ENCODE measurements around the gene GRIA1. TPM values are rescaled to one million over a fixed set of nuclear protein-coding genes. Genes with fewer than 3 reads are reported as not detected.

GRIA1 gene
- total and polyA plus RNA-seq, 2 of the 4 experiments (the other 2 are of a cell fraction), result 0.48 to 1.3 TPM

GRCh38 chr5:153533546-153533945, 43.1 kb downstream of the GRIA1 start:
- no peaks in the 10 kb centered on the region for H3K36me3 ChIP-seq (ENCODE audit: control insufficient read depth, insufficient read depth, low read length)
- ChIA-PET CTCF (no interaction called here), POLR2A (ENCODE audit: unreplicated experiment) (no interaction called here)
- dilution Hi-C loops (cut with HindIII; ENCODE audit: low sequenced_read_pairs, unreplicated experiment) (no loop called here), intact Hi-C loops (cut with micrococcal nuclease) (no loop called here), in situ Hi-C loops (cut with MboI; ENCODE audit: low sequenced_read_pairs) (no loop called here)
- H3K56ac ChIP-seq (ENCODE audit: extremely low read depth, insufficient read depth, low read length), result no peak overlapping the region
- no peaks in the 10 kb centered on the region for H3K27me3 ChIP-seq (ENCODE audit: control insufficient read depth, insufficient read depth, low read length)
- TF ChIP-seq RFX5 (IDR thresholded peaks at IDR 0.05; ENCODE audit: low read depth, low read length) (no peak), USF2 (IDR thresholded peaks at IDR 0.05; ENCODE audit: low read depth, low read length) (no peak), RCOR1 (IDR thresholded peaks at IDR 0.05; ENCODE audit: insufficient replicate concordance, low read length) (no peak), CEBPB (IDR thresholded peaks at IDR 0.05; ENCODE audit: low read depth, low read length) (no peak), MXI1 (IDR thresholded peaks at IDR 0.05; ENCODE audit: borderline replicate concordance, low read depth, low read length) (no peak), SMC3 (IDR thresholded peaks at IDR 0.05; ENCODE audit: low read depth, low read length) (no peak), NFE2L2 (IDR thresholded peaks at IDR 0.05; ENCODE audit: low read depth, low read length) (no peak), FOS (IDR thresholded peaks at IDR 0.05; ENCODE audit: low read depth, low read length) (no peak), CTCF (conservative IDR thresholded peaks at IDR 0.05; ENCODE audit: low read depth, low read length) (no peak), RAD21 (IDR thresholded peaks at IDR 0.05; ENCODE audit: low read length) (no peak), MAZ (IDR thresholded peaks at IDR 0.05; ENCODE audit: borderline replicate concordance, low read depth, low read length) (no peak), ELK1 (IDR thresholded peaks at IDR 0.05; ENCODE audit: borderline replicate concordance, low read depth, low read length) (no peak), CHD1 (IDR thresholded peaks at IDR 0.05; ENCODE audit: low read depth, low read length) (no peak)
- no CpG with 5 or more reads among the region's 1 CpG for WGBS, 2 experiments (ENCODE audit: extremely low coverage in 2 of 2, insufficient read length in 1 of 2)
- H3K18ac ChIP-seq (ENCODE audit: low read depth, low read length), result no peak overlapping the region
- no peak overlapping the region for H4K91ac ChIP-seq (ENCODE audit: insufficient read depth, low read depth, low read length)
- no peaks in the 10 kb centered on the region for H4K20me1 ChIP-seq (ENCODE audit: insufficient read depth, low read length)
- ATAC-seq (ENCODE audit: low read depth), result no peak
- no peaks in the 10 kb centered on the region; the same call in 1 of the 2 replicates for H3K9me1 ChIP-seq (ENCODE audit: insufficient read depth, low read length)
- no peaks in the 10 kb centered on the region for H3K79me1 ChIP-seq (ENCODE audit: low read depth in 1 of 2, low read length in 2 of 2)
- H3K27ac ChIP-seq (ENCODE audit: insufficient read depth, low read length), result no peak overlapping the region
- DNase-seq, result no peak
- no peak overlapping the region for H2BK15ac ChIP-seq (ENCODE audit: low read depth, low read length)
- H3K4me1 ChIP-seq (ENCODE audit: control insufficient read depth, insufficient read depth, low read length), result no peaks in the 10 kb centered on the region
- no peak overlapping the region for H3K9ac ChIP-seq (ENCODE audit: low read depth, low read length)
- no peak overlapping the region for H2AK9ac ChIP-seq (replicated peaks; ENCODE audit: low read depth, low read length, poor library complexity)
- no TSS peak for BruUV-seq (replicated peaks)
- no peak overlapping the region for H3K23ac ChIP-seq (ENCODE audit: low read depth, low read length)
- H2AFZ ChIP-seq (replicated peaks; ENCODE audit: low read length, poor library complexity), result no peak overlapping the region
- H3K4me3 ChIP-seq (ENCODE audit: insufficient read depth, low read depth, low read length), result no peak overlapping the region
- H2BK120ac ChIP-seq (ENCODE audit: low read depth, low read length), result no peak overlapping the region
- no peak overlapping the region for H4K8ac ChIP-seq (ENCODE audit: low read depth in 2 of 2, low read length in 2 of 2)
- H3K4ac ChIP-seq (ENCODE audit: low read depth, low read length), result no peak overlapping the region
- no peak overlapping the region for H4K5ac ChIP-seq (ENCODE audit: low read depth, low read length)
- H3K14ac ChIP-seq (replicated peaks; ENCODE audit: low read depth, low read length), result no peak overlapping the region
- no peak overlapping the region for H2BK5ac ChIP-seq (ENCODE audit: low read depth, low read length, poor library complexity, severe bottlenecking)
- no peak overlapping the region for H2BK20ac ChIP-seq (ENCODE audit: low read depth, low read length)
- H2AK5ac ChIP-seq (ENCODE audit: low read depth, low read length), result no peak overlapping the region
- no peaks in the 10 kb centered on the region for H3K9me3 ChIP-seq (ENCODE audit: control insufficient read depth, insufficient read depth, low read length)
- H3K4me2 ChIP-seq (ENCODE audit: low read depth, low read length), result no peak overlapping the region
